Stomach (tissue), 9 donors: Measurements from ENCODE around the gene ABCA1. TPM values are rescaled to one million over a fixed set of nuclear protein-coding genes. Genes with fewer than 3 reads are reported as not detected.

ENCODE experiments used
- DNase-seq, 2 donors: peaks; one replicate each; pipeline versions ENCODE4 v3.0.0 to v3.0.0-alpha.2; 2013 to 2019
- H3K27ac ChIP-seq, 5 donors: fragments of 200-600 bp in 4 of 5; sonication (generic) in 4 of 5; one replicate each; pipeline ENCODE4 v1.5.1; 2013 to 2019; ENCODE audit warnings: mild to moderate bottlenecking in 1 of 5, moderate library complexity in 1 of 5
- H3K27me3 ChIP-seq, 3 donors: fragments of 200-600 bp; sonication (generic); one replicate each; pipeline ENCODE4 v1.5.1; 2017 to 2019; ENCODE audit warnings: mixed run types in 1 of 3
- H3K36me3 ChIP-seq, 4 donors: fragments of 200-600 bp; sonication (generic); 1 replicate in 3 of 4; 2 replicates in 1 of 4; pipeline ENCODE4 v1.5.1; 2016 to 2019
- H3K4me1 ChIP-seq, 4 donors: fragments of 200-600 bp; sonication (generic); one replicate each; pipeline ENCODE4 v1.5.1; 2016 to 2019
- H3K4me3 ChIP-seq, 4 donors: fragments of 200-600 bp; sonication (generic) in 3 of 4; one replicate each; pipeline ENCODE4 v1.5.1; 2016 to 2019; ENCODE audit warnings: mild to moderate bottlenecking in 1 of 4
- H3K9me3 ChIP-seq, 4 donors: fragments of 200-600 bp; sonication (generic); one replicate each; pipeline ENCODE4 v1.5.1; 2016 to 2019
- EP300 ChIP-seq: sonication (generic); formaldehyde crosslinking; IDR thresholded peaks from one replicate; pipeline ENCODE4 v1.6.1; 2017; ENCODE audit warnings: antibody characterized with exemption
- POLR2A ChIP-seq, 4 donors: fragments of 450-650 bp; IDR thresholded peaks; one replicate each; pipeline ENCODE4 v1.6.1; 2016; ENCODE audit warnings: antibody characterized with exemption in 4 of 4, control low read depth in 2 of 4, mild to moderate bottlenecking in 1 of 4, moderate library complexity in 1 of 4
- POLR2AphosphoS5 ChIP-seq, 3 donors: sonication (generic); formaldehyde crosslinking; IDR thresholded peaks; one replicate each; pipeline ENCODE4 v1.6.1; 2016; ENCODE audit warnings: antibody characterized with exemption in 3 of 3
- WGBS, 5 donors: extraction: QIAGEN DNeasy Blood & Tissue Kit in 3 of 5; methylation state at CpG; one replicate each; pipeline versions ENCODE4 v1.1.5 to v1.1.7; 2013 to 2018; 5-methylcytosine and 5-hydroxymethylcytosine counted together
- intact Hi-C: fragments of 100-400 bp; cut with DNase I; formaldehyde crosslinking; loops from one replicate; pipeline ENCODE4 v1.15.1; 2023; ENCODE audit warnings: low total_unique reads
- polyA plus RNA-seq, 3 donors: library from polyadenylated mRNA; stranded (reverse); fragments of 200-250 nt; gene quantifications; one replicate each; pipeline ENCODE4 v1.2.3, GENCODE V29; 2013
- total RNA-seq, 5 donors: library from RNA; depleted of rRNA; stranded (reverse); fragments of >200 nt; gene quantifications; one replicate each; pipeline versions ENCODE4 v1.1.0 to v1.2.3, GENCODE V29; 2014 to 2016
- TF ChIP-seq, protein P1 (sequence below), 7 experiments: fragments of 450-650 bp in 4 of 7; fragments of 200-600 bp in 3 of 7; sonication (generic) in 3 of 7; IDR thresholded peaks; one replicate each; pipeline ENCODE4 v1.5.1; 2016 to 2019; ENCODE audit warnings: antibody characterized with exemption in 7 of 7, control low read depth in 2 of 7, mild to moderate bottlenecking in 1 of 7
- donor health status: healthy with polysubstance abuse.
- donor health status: Bipolar disorder and iron deficiency.
- donor health status: healthy.

The ABCA1 gene
- total and polyA plus RNA-seq, 8 donors: 1.9 to 75.3 (median 18.4) TPM

- 70 to 80% (median 73%) methylated on average over 3 of the region's 3 CpGs for WGBS, 5 donors
These were observed 169.0 kb downstream of the ABCA1 start for GRCh38 chr9:104758974-104759373.

DNA sequence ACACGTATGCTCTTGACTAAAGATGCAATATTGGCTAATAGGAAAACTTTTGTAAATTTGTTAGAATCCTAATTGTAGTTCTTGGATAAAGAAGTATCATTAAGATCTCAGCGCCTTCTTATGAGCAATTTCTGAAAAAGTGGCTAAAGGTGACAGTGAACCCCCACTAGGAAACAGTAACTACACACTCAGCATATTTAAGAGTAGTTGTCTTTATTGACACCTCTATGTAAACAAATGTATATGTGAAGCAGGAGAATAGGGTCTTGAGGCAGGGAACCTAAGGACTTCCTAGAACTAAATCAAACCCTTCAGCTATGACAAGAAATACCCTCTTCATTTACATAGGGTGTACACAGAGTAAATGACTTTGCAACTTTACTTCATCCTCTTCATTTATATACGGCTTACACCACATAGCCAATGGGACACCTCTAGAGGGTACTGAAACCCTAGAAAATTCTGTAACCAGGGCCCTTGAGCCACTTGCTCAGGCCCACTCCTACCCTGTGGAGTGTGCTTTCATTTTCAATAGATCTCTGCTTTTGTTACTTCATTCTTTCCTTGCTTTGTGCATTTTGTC, 177.7 kb downstream of the ABCA1 start:
- TF ChIP-seq EP300 (no peak), POLR2AphosphoS5 (IDR thresholded peaks at IDR 0.05) (no peak), POLR2A (IDR thresholded peaks at IDR 0.05) (no peak)
- TF ChIP-seq, protein P1, sequence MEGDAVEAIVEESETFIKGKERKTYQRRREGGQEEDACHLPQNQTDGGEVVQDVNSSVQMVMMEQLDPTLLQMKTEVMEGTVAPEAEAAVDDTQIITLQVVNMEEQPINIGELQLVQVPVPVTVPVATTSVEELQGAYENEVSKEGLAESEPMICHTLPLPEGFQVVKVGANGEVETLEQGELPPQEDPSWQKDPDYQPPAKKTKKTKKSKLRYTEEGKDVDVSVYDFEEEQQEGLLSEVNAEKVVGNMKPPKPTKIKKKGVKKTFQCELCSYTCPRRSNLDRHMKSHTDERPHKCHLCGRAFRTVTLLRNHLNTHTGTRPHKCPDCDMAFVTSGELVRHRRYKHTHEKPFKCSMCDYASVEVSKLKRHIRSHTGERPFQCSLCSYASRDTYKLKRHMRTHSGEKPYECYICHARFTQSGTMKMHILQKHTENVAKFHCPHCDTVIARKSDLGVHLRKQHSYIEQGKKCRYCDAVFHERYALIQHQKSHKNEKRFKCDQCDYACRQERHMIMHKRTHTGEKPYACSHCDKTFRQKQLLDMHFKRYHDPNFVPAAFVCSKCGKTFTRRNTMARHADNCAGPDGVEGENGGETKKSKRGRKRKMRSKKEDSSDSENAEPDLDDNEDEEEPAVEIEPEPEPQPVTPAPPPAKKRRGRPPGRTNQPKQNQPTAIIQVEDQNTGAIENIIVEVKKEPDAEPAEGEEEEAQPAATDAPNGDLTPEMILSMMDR (IDR thresholded peaks at IDR 0.05): no peak
- H3K9me3 ChIP-seq: no peaks in the 10 kb centered on the region
- intact Hi-C loops: no loop called here
- H3K36me3 ChIP-seq: peaks cover 9 to 42% (median 30%) of the 10 kb centered on the region in 4 donors
- H3K27ac ChIP-seq: no peak overlapping the region
- peaks cover 4 to 20% (median 13%) of the 10 kb centered on the region in 4 donors for H3K4me1 ChIP-seq
- H3K4me3 ChIP-seq: no peak overlapping the region
- DNase-seq: no peak
- WGBS, 5 donors: 88 to 96% (median 93%) methylated on average over 3 of the region's 3 CpGs
- H3K27me3 ChIP-seq: no peaks in the 10 kb centered on the region

More at GRCh38 chr9:104758974-104759373, 169.0 kb downstream of the ABCA1 start:
- Histone ChIP-seq H3K4me3 (no peak overlapping the region), H3K36me3 (peaks cover 4 to 44% (median 26%) of the 10 kb centered on the region in 4 donors), H3K27me3 (no peaks in the 10 kb centered on the region), H3K9me3 (no peaks in the 10 kb centered on the region), H3K4me1 (peaks cover 0 to 6% (median 5%) of the 10 kb centered on the region in 4 donors), H3K27ac (no peak overlapping the region)
- DNase-seq: no peak
- intact Hi-C loops: no loop called here
- TF ChIP-seq EP300 (no peak), POLR2AphosphoS5 (IDR thresholded peaks at IDR 0.05) (no peak), POLR2A (IDR thresholded peaks at IDR 0.05) (no peak)
- TF ChIP-seq, protein P1 (IDR thresholded peaks at IDR 0.05): no peak

DNA sequence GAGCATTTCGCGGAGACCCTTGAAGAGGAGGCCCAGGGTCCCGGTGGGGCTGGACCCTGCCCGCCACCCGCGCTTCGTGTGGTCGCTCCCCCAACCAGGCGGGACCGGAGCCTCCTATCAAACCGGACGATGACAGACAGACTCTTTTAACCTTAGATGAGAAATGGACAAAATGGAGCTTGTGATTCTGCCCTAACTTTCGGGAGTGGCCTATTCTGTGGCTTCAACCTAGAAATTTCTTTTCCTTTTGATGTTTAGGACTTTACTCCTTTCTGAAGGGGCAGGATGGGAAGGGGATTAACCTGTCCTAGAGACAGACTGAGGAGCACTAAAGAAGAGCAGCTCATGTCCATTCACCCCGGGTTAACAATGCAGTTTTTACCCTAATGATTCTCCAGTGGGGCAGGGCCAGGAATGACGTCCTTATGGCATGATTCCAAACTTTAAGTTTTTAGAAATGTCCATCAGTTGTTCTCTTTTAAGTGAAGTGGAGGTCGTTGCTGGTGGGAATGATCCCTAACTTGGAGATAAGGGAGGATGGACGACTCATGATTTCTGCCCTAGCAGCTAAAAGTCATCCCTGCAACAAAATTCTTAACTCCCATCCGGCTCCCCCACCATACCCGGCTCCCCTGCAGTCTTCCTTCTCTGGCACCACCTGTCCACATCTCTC, 179.5 kb downstream of the ABCA1 start:
- DNase-seq: peak in 1 of 2 donors; percentile 72
- TF ChIP-seq POLR2AphosphoS5 (IDR thresholded peaks at IDR 0.05) (peak in 1 of 3 donors; percentile 7), EP300 (no peak)

DNA sequence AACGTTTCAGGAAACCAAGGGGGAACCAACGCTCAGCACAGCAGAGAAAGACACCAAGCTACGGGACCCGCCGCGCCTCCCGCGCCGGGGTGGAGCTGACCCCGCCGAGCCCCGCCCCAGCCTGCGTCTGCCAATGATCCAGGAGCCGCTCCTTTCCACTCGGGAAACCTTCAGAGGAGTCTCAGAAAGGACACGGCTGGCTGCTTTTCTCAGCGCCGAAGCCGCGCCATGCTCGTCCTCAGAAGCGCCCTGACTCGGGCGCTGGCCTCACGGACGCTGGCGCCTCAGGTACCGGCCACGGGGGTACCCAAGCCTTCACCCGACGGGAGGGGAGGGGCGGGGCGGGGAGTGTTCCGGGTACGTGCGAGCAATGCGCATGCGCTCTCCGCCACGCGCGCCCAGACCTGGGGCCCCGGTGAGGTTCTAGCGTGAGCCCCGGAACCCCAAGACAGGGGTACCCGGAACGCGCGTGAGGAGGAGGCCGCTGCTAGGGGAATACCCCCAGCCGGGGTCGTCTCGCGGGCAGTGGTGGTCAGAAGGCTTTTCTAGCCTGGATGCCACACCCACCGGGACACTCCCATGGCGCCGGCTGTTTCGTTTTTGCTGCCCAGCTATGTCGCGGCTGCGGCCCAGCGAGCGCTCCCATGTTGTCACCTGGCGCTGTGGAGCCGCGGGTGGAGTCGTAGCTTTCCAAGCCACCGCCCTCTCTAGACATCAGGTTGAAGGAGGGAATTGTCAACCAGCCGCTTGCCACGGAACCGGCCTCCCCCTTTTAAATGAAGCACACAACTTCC, 180.2 kb downstream of the ABCA1 start, which contains the start of gene NIPSNAP3A:
Gene NIPSNAP3A, plus strand, starts transcription at position 119 of the 794 bp plus-strand sequence. Its CDS starts 110 bp downstream, at position 229.
- peak within 1 kb of the TSS; percentile 91 to 96 (median 95) for H3K27ac ChIP-seq
- intact Hi-C loops: no loop called here
- 0 to 2% (median 0%) methylated on average over 17 to 71 of the region's 71 CpGs for WGBS, 5 donors
- peak; percentile 88 to 95 for DNase-seq
- no peaks in the 10 kb centered on the region for H3K27me3 ChIP-seq
- peaks cover 4 to 18% (median 13%) of the 10 kb centered on the region in 4 donors for H3K36me3 ChIP-seq
- TF ChIP-seq, protein P1 (IDR thresholded peaks at IDR 0.05): no peak
- no peak for TF ChIP-seq POLR2A (IDR thresholded peaks at IDR 0.05)
- peak in 2 of 3 donors; percentile 36 to 53 for TF ChIP-seq POLR2AphosphoS5 (IDR thresholded peaks at IDR 0.05)
- no peak for TF ChIP-seq EP300
- peak within 1 kb of the TSS; percentile 65 to 90 (median 74) for H3K4me3 ChIP-seq
- H3K4me1 ChIP-seq: peaks cover 4 to 20% (median 13%) of the 10 kb centered on the region in 4 donors
- H3K9me3 ChIP-seq: no peaks in the 10 kb centered on the region

More for the DNA sequence above, 179.5 kb downstream of the ABCA1 start:
- H3K36me3 ChIP-seq: peaks cover 5 to 25% (median 21%) of the 10 kb centered on the region in 4 donors
- no peaks in the 10 kb centered on the region for H3K9me3 ChIP-seq
- H3K4me1 ChIP-seq: peaks cover 4 to 20% (median 13%) of the 10 kb centered on the region in 4 donors
- WGBS, 5 donors: 6 to 7% (median 7%) methylated on average over 19 of the region's 19 CpGs
- H3K27me3 ChIP-seq: no peaks in the 10 kb centered on the region
- intact Hi-C loops: no loop called here
- peak overlapping the region; percentile 91 to 96 (median 95) for H3K27ac ChIP-seq
- H3K4me3 ChIP-seq: peak overlapping the region; percentile 65 to 90 (median 74)
